Measurements from ENCODE around the gene EDARADD.

DNA sequence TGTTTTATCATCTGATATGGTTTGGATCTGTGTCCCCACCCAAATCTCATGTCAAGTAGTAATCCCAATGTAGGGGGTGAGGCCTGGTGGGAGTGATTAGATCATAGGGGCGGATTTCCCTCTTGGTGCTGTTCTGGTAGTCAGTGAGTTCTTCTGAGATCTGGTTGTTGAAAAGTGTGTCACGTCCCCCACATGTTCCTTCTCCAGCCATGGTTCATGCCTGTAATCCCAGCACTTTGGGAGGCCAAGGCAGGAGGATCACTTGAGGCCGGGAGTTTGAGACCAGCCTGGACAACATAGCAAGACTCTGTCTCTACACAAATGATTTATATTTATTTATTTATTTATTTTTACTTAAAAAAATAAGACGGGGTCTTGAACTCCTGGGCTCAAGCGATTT, 30.8 kb upstream of the EDARADD start:
- TF ChIP-seq CTCF (optimal IDR thresholded peaks at IDR 0.05 in 1 of 3, IDR thresholded peaks at IDR 0.05 in 1 of 3, conservative IDR thresholded peaks at IDR 0.05 in 1 of 3; ENCODE audit: extremely low read depth in 1 of 3, insufficient read depth in 2 of 3, low read length in 3 of 3) (no peak), EZH2 (IDR thresholded peaks at IDR 0.05; ENCODE audit: low read length) (no peak)

All from keratinocyte (primary cell).